HG03064 (cell line): ENCODE results near the gene AVP.

Source experiments
- ATAC-seq: cut with Tn5 transposase; IDR thresholded peaks from one replicate; pipeline ENCODE4 v1.9.1; 2021; ENCODE audit warnings: low read depth; ENCODE audit not compliant: unreplicated experiment

The AVP gene

GRCh38 chr20:3111507-3111906 lies 27.0 kb upstream of the AVP start:
- ATAC-seq, result no peak

GRCh38 chr20:3109350-3110302 lies 25.1 kb upstream of the AVP start:
- ATAC-seq, result no peak

- no peak for ATAC-seq
Measured at GRCh38 chr20:3107464-3108025, 23.0 kb upstream of the AVP start.

GRCh38 chr20:3106658-3107463 lies 22.3 kb upstream of the AVP start:
- no peak for ATAC-seq

GRCh38 chr20:3106185-3106584 lies 21.7 kb upstream of the AVP start:
- no peak for ATAC-seq

- no peak for ATAC-seq
Measured at GRCh38 chr20:3105256-3106137, 21.0 kb upstream of the AVP start.

- no peak for ATAC-seq
Measured at GRCh38 chr20:3103369-3104032, 19.0 kb upstream of the AVP start.

GRCh38 chr20:3102575-3103368 lies 18.2 kb upstream of the AVP start:
- ATAC-seq, result no peak

- ATAC-seq, result no peak
Measured at GRCh38 chr20:3101737-3102574, 17.4 kb upstream of the AVP start.

- ATAC-seq, result no peak
Measured at GRCh38 chr20:3101251-3101650, 16.7 kb upstream of the AVP start.

GRCh38 chr20:3100480-3100879 lies 16.0 kb upstream of the AVP start:
- no peak for ATAC-seq

- no peak for ATAC-seq
Measured at GRCh38 chr20:3094848-3095629, 10.5 kb upstream of the AVP start.

- ATAC-seq, result no peak
Measured at GRCh38 chr20:3093861-3094361, 9.4 kb upstream of the AVP start.

- no peak for ATAC-seq
Measured at GRCh38 chr20:3092611-3093379, 8.3 kb upstream of the AVP start.

GRCh38 chr20:3090565-3090964 lies 6.0 kb upstream of the AVP start:
- ATAC-seq, result no peak

GRCh38 chr20:3088031-3088430 lies 3.5 kb upstream of the AVP start:
- no peak for ATAC-seq
